OCI-M2 (cell line): ENCODE measurements around the gene SLC35F1.

Experiments used
- DNase-seq: peaks from one replicate; lab custom pipeline; 2025; ENCODE audit not compliant: unreplicated experiment; lab: John Stamatoyannopoulos, UW

Gene SLC35F1

GRCh38 chr6:118306392-118307238 is 399.6 kb downstream of the SLC35F1 start:
- DNase-seq: no peak

DNA sequence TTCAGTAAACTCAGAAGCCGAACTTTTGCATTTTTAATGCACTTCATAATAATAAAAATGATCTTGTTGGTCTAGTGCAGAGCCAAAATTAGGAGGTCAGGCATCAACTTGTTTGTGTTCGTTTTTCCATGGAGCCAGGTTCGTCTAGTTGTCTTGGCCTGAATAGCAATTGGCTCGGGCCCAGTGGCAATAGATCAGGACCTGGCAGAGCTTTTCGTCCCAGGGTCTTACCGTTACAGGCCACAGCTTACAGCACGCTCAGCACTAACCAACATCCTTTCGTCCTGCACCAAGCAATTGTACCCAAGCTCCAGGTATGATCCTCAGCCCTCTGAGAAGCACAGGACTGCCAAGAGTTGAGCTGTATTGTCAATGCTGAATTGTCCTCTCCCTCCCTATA is 400.5 kb downstream of the SLC35F1 start:
- DNase-seq: no peak

- no peak for DNase-seq
Measured at GRCh38 chr6:118309337-118310093, 402.5 kb downstream of the SLC35F1 start.

GRCh38 chr6:118313208-118313607 is 406.1 kb downstream of the SLC35F1 start:
- no peak for DNase-seq

- DNase-seq: no peak
Measured at GRCh38 chr6:118313762-118314161, 406.7 kb downstream of the SLC35F1 start.

DNA sequence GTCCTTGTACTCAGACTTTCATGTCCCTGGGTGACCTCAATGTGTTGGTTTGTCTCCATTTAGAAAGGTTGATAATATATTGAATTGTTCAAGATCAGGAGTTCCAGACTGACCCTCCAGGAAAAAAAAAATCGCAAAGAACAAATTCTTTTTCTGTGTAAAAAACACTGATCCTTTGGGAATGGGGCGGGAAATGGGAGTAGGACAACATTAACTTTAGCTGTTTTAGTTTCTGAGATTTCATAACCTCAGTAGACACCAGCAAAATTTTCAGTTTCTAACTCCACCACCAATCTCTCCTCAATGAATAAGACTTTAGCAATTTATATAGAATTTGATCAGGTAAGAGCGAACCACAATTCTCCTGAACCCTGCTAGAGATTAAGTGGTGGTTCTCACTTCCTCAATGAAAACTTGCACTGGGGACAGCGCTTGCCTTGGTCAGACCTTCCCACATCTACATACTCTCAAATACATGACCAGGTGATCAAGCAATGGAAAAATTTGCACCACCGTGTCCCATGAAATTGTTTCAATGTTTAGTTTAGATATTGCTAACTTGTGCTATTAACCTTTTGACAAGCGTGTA is 409.8 kb downstream of the SLC35F1 start:
- DNase-seq: no peak

- DNase-seq: no peak
Measured at GRCh38 chr6:118317581-118318563, 410.8 kb downstream of the SLC35F1 start.

- DNase-seq: no peak
Measured at GRCh38 chr6:118318648-118319047, 411.6 kb downstream of the SLC35F1 start.

GRCh38 chr6:118319416-118319815 is 412.4 kb downstream of the SLC35F1 start:
- DNase-seq: no peak

DNA sequence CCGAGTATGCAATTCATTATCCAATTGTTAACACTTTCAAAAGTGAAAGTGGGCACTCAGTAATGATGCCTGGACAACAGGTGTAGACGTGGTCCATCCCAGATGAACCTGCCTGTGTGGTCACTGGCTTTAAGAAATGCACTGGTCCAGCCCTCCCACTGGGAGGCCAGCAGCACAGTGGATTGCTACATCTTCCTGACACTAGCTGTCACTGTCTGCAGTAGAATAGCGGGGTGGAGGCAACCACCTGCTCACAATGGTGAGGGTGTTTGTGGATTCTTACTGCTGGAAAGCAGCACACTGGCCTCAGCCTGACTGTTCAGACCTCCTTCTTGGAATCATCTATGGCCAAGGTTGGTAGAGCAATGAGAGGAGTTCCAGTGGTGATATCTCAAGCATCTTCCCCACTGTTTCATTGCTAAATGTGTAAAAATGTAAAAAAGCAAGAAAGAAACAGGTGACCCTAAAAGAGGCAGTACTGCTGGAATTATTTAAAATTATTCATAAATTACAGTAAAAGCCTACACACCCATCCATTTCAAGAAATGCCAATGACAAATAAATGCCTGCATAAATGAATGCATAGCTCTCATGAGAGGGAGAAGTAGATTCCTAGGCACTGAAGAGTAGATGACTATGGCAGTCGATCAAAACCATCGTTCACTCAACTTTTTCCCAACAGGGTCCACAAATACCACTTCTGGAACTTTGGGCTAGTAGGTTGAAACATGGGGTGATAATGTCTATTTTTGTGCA is 413.0 kb downstream of the SLC35F1 start:
- no peak for DNase-seq

DNA sequence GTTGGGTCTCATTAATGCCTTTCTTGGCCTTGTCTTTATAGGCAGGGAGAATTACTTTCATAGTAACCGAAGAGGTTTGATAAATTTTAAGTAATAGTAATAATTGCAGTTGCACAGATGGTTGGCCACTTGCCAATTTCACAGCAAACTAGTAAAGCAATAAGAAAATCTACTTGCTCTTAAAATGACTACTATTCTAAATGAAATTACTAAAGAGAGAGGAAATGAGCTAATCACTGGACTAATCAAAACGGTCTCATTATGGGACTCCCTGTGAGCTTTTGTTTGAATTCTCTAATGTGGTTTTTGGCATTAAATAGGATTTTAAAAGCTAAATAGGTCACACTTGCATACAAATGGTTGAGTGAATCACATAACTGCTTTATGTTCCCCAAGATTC is 413.6 kb downstream of the SLC35F1 start:
- no peak for DNase-seq

DNA sequence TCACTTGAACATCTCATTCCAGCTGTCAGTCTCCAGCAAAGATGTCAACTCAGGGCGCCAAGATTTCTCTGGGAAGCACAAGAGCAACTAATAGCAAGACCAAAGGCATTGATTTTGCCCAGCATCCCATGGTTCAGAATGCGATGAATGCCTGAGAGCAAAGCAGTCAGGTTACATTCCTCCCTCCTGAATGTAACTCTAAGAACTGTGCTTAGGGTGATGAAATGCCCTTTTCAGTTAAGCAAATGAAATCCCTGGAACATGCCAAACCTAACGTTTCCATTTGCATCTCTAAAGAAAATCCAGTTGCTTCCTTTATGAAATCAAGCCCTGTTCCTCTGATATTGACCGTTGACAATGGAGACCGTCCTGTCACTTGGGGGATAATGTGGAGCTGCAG is 417.1 kb downstream of the SLC35F1 start:
- DNase-seq: no peak

GRCh38 chr6:118325220-118325860 is 418.3 kb downstream of the SLC35F1 start:
- no peak for DNase-seq

DNA sequence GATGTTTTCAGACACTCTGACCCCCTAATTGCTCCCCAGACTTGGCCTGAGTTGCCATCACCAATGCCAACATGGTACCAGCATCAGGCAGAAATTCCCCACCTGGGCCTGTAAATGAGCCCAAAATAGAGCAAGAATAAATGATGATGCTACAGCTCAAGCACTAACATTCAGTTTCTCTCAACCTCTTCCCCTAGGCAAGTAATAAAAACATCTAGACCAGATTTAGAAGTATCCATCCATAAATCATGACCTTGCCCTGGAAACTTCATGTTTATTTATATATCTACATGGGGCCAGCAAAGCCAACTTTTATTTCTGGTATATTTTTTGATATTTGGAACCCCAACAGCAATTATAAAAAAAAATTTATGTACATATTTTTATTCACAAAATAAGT is 419.6 kb downstream of the SLC35F1 start:
- no peak for DNase-seq

- no peak for DNase-seq
Measured at GRCh38 chr6:118327237-118327636, 420.2 kb downstream of the SLC35F1 start.

DNA sequence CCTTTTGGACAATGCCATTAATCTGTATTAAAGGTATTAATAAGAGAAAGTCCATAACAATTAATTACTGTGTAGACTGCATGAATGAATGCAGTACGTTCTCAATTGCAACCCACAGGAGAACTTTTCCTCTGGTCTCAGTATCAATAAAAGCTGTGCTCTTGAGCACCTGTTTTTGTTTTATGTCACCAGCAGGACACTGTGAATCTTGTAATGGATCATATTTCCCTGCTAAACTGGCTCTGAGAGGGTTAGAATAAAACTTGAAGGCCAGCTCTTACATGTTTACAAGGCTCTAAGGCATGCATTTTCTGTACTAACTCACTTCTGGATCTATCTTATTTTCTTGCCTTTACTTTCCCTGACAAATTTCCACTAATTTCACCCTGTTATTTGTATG is 426.7 kb downstream of the SLC35F1 start:
- DNase-seq: no peak

GRCh38 chr6:118334634-118335033 is 427.6 kb downstream of the SLC35F1 start:
- DNase-seq: no peak

GRCh38 chr6:118335325-118335816 is 428.3 kb downstream of the SLC35F1 start:
- no peak for DNase-seq

DNA sequence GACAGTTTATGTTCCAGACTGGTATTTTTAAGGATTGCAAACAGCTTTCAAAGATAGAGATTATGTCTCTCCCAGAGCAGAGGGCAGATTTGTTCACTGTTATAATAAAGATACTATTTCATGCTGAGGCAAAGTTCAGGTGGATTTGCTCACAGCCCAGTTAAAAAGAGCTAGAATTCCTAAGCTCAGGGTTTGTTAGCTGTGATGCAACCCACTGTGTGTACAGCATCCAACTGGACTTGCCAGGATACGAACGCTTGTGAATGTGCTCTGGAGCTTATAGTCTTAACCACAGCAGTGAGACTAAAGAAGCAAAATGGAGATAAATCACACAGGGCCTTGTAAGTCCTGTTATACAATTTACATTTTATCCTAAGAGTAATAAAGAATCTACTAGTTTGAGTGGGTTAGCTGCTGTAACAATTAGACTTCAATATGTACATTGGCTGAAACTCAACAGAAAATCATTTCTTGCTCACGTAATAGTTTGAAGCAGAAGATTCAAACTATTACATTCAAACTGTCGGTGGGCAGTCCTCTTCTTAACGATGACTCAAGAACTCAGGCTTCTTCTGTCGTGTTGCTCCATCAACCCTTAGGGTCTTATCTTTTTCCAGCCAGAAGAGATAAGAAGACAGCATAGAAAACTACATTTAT is 437.1 kb downstream of the SLC35F1 start:
- no peak for DNase-seq
